Neuronal stem cell (in vitro differentiated cells): Measurements from ENCODE around the gene ASCC2.

Source experiments
- DNase-seq: peaks from one replicate; pipeline ENCODE4 v3.0.0-alpha.2; 2013; ENCODE audit warnings: low spot score
- H2AFZ ChIP-seq: one replicate; pipeline ENCODE4 v1.6.1; 2013; ENCODE audit warnings: mild to moderate bottlenecking, low read length, inconsistent platforms
- H2AK5ac ChIP-seq: 2 replicates; pipeline ENCODE4 v1.6.1; 2013; ENCODE audit warnings: low read depth, mild to moderate bottlenecking, inconsistent platforms, low read length, moderate library complexity, mixed read lengths
- H2BK120ac ChIP-seq: 2 replicates; pipeline ENCODE4 v1.6.1; 2013; ENCODE audit warnings: low read depth, mild to moderate bottlenecking, inconsistent platforms, low read length, moderate library complexity, mixed read lengths
- H2BK12ac ChIP-seq: one replicate; pipeline ENCODE4 v1.6.1; 2013; ENCODE audit warnings: low read length, inconsistent platforms
- H2BK15ac ChIP-seq: 2 replicates; pipeline ENCODE4 v1.6.1; 2013; ENCODE audit warnings: mild to moderate bottlenecking, low read length, inconsistent platforms, mixed read lengths
- H2BK5ac ChIP-seq: one replicate; pipeline ENCODE4 v1.6.1; 2013; ENCODE audit warnings: inconsistent platforms, mild to moderate bottlenecking, low read length, moderate library complexity
- H3K14ac ChIP-seq: one replicate; pipeline ENCODE4 v1.6.1; 2013; ENCODE audit warnings: low read length, inconsistent platforms
- H3K18ac ChIP-seq: 2 replicates; pipeline ENCODE4 v1.6.1; 2013; ENCODE audit warnings: low read length, inconsistent platforms
- H3K23ac ChIP-seq: 2 replicates; pipeline ENCODE4 v1.6.1; 2013; ENCODE audit warnings: low read depth, mild to moderate bottlenecking, mixed read lengths, low read length, inconsistent platforms; ENCODE audit not compliant: poor library complexity
- H3K27ac ChIP-seq: replicated peaks from 3 replicates; pipeline ENCODE4 v1.5.1; 2013; ENCODE audit warnings: low read length, inconsistent platforms
- H3K27me3 ChIP-seq, 3 experiments: 2 replicates each; pipeline ENCODE4 v1.6.1; 2013; ENCODE audit warnings: low read length in 3 of 3, mild to moderate bottlenecking in 2 of 3, inconsistent platforms in 1 of 3, low read depth in 1 of 3, mixed read lengths in 1 of 3, moderate library complexity in 1 of 3; ENCODE audit not compliant: control insufficient read depth in 3 of 3, insufficient read depth in 3 of 3
- H3K36me3 ChIP-seq, 2 donors: replicated peaks in 1 of 2; 2 replicates each; pipeline ENCODE4 v1.6.1; 2013; ENCODE audit warnings: low read length in 2 of 2; ENCODE audit not compliant: control insufficient read depth in 2 of 2, insufficient read depth in 2 of 2
- H3K4ac ChIP-seq: 2 replicates; pipeline ENCODE4 v1.6.1; 2013; ENCODE audit warnings: inconsistent platforms, mild to moderate bottlenecking, low read length, moderate library complexity
- H3K4me1 ChIP-seq, 2 donors: 1 replicate in 1 of 2; 2 replicates in 1 of 2; pipeline ENCODE4 v1.6.1; 2013; ENCODE audit warnings: low read length in 2 of 2, low read depth in 1 of 2; ENCODE audit not compliant: control insufficient read depth in 2 of 2, insufficient read depth in 1 of 2
- H3K4me2 ChIP-seq: one replicate; pipeline ENCODE4 v1.6.1; 2013; ENCODE audit warnings: mild to moderate bottlenecking, low read length, inconsistent platforms; ENCODE audit not compliant: insufficient read depth, poor library complexity, severe bottlenecking
- H3K4me3 ChIP-seq, 2 donors: 2 replicates each; pipeline ENCODE4 v1.5.1; 2013; ENCODE audit warnings: low read length in 2 of 2, mild to moderate bottlenecking in 2 of 2, inconsistent platforms in 1 of 2, moderate library complexity in 1 of 2
- H3K79me1 ChIP-seq: one replicate; pipeline ENCODE4 v1.6.1; 2013; ENCODE audit warnings: low read depth, mild to moderate bottlenecking, inconsistent platforms, low read length, moderate library complexity
- H3K9ac ChIP-seq: one replicate; pipeline ENCODE4 v1.6.1; 2013; ENCODE audit warnings: mild to moderate bottlenecking, low read depth, low read length, inconsistent platforms; ENCODE audit not compliant: poor library complexity
- H3K9me3 ChIP-seq, 2 donors: replicated peaks in 1 of 2; 2 replicates each; pipeline versions ENCODE3 to v1.6.1; 2013; ENCODE audit warnings: low read length in 2 of 2, mild to moderate bottlenecking in 2 of 2, inconsistent platforms in 1 of 2, low read depth in 1 of 2, mixed read lengths in 1 of 2, moderate library complexity in 1 of 2; ENCODE audit not compliant: control insufficient read depth in 2 of 2, insufficient read depth in 1 of 2
- H4K8ac ChIP-seq: one replicate; pipeline ENCODE4 v1.6.1; 2013; ENCODE audit warnings: low read depth, mild to moderate bottlenecking, inconsistent platforms, low read length, moderate library complexity
- H4K91ac ChIP-seq: one replicate; pipeline ENCODE4 v1.6.1; 2013; ENCODE audit warnings: low read length, low read depth, mild to moderate bottlenecking, inconsistent platforms; ENCODE audit not compliant: poor library complexity
- WGBS, 2 donors: extraction: QIAGEN DNeasy Blood & Tissue Kit; methylation state at CpG; one replicate each; pipeline ENCODE4 v1.1.7; 2013; ENCODE audit warnings: missing lambda C conversion rate in 2 of 2, mixed read lengths in 1 of 2; ENCODE audit not compliant: insufficient read length in 2 of 2, insufficient replicate concordance in 1 of 2; ENCODE audit errors: extremely low coverage in 2 of 2; 5-methylcytosine and 5-hydroxymethylcytosine counted together

Gene ASCC2

GRCh38 chr22:29769723-29770321, 68.3 kb downstream of the ASCC2 start:
- H3K9me3 ChIP-seq = no peaks in the 10 kb centered on the region

GRCh38 chr22:29768052-29768693, 69.9 kb downstream of the ASCC2 start:
- H3K14ac ChIP-seq = no peak overlapping the region
- WGBS, 2 donors = no CpG with 5 or more reads among the region's 6 CpGs

More at GRCh38 chr22:29769723-29770321, 68.3 kb downstream of the ASCC2 start:
- H2BK15ac ChIP-seq = no peak overlapping the region
- H3K4me2 ChIP-seq = no peak overlapping the region
- H3K4ac ChIP-seq = no peak overlapping the region
- no peak overlapping the region for H2BK5ac ChIP-seq
- no peak overlapping the region for H2BK12ac ChIP-seq
- H3K27ac ChIP-seq = no peak overlapping the region
- H2BK120ac ChIP-seq = no peak overlapping the region
- no CpG with 5 or more reads among the region's 2 CpGs for WGBS, 2 donors
- H3K36me3 ChIP-seq = peaks cover 12 to 24% of the 10 kb centered on the region in 2 donors
- no peak overlapping the region for H3K14ac ChIP-seq
- H3K9ac ChIP-seq = no peak overlapping the region
- no peaks in the 10 kb centered on the region for H3K27me3 ChIP-seq
- no peak overlapping the region for H3K4me3 ChIP-seq
- no peak for DNase-seq
- no peak overlapping the region for H3K23ac ChIP-seq
- H4K8ac ChIP-seq = no peak overlapping the region
- no peak overlapping the region for H2AK5ac ChIP-seq
- H4K91ac ChIP-seq = no peak overlapping the region
- H2AFZ ChIP-seq = no peak overlapping the region
- peaks cover 5 to 8% of the 10 kb centered on the region in 2 donors for H3K4me1 ChIP-seq
- no peak overlapping the region for H3K18ac ChIP-seq
- peaks cover 6% of the 10 kb centered on the region for H3K79me1 ChIP-seq

GRCh38 chr22:29767171-29768051, 70.7 kb downstream of the ASCC2 start, which contains the start of gene UQCR10:
TSS of gene UQCR10 (plus strand) at chr22:29767369. CDS start at chr22:29767399, 30 bp downstream.
- Histone ChIP-seq H3K27me3 (no peaks in the 10 kb centered on the region), H3K79me1 (peaks cover 6% of the 10 kb centered on the region), H2BK15ac (no peak within 1 kb of the TSS), H4K8ac (peak within 1 kb of the TSS; percentile 68), H3K4me2 (peak within 1 kb of the TSS; percentile 75), H2BK120ac (no peak within 1 kb of the TSS), H3K18ac (peak within 1 kb of the TSS; percentile 98), H3K14ac (peak within 1 kb of the TSS; percentile 94), H3K4ac (no peak within 1 kb of the TSS), H2AK5ac (peak within 1 kb of the TSS; percentile 8), H2BK12ac (no peak within 1 kb of the TSS), H3K9ac (peak within 1 kb of the TSS; percentile 100), H3K23ac (peak within 1 kb of the TSS; percentile 40), H4K91ac (no peak within 1 kb of the TSS), H2AFZ (peak within 1 kb of the TSS; percentile 80), H2BK5ac (peak within 1 kb of the TSS; percentile 30), H3K36me3 (peaks cover 12 to 24% of the 10 kb centered on the region in 2 donors), H3K9me3 (no peaks in the 10 kb centered on the region), H3K27ac (peak within 1 kb of the TSS; percentile 6), H3K4me1 (peaks cover 5 to 8% of the 10 kb centered on the region in 2 donors), H3K4me3 (peak within 1 kb of the TSS; percentile 94 to 97)
- WGBS, 2 donors = no CpG with 5 or more reads among the region's 46 CpGs
- DNase-seq = peak; percentile 93

More at GRCh38 chr22:29768052-29768693, 69.9 kb downstream of the ASCC2 start:
- no peaks in the 10 kb centered on the region for H3K9me3 ChIP-seq
- H2BK12ac ChIP-seq = no peak overlapping the region
- no peak overlapping the region for H4K8ac ChIP-seq
- no peak overlapping the region for H3K18ac ChIP-seq
- H3K27ac ChIP-seq = no peak overlapping the region
- no peak overlapping the region for H2AK5ac ChIP-seq
- H3K4ac ChIP-seq = no peak overlapping the region
- no peak overlapping the region for H2BK15ac ChIP-seq
- DNase-seq = no peak
- no peak overlapping the region for H2BK120ac ChIP-seq
- no peaks in the 10 kb centered on the region for H3K27me3 ChIP-seq
- peaks cover 5 to 8% of the 10 kb centered on the region in 2 donors for H3K4me1 ChIP-seq
- peak overlapping the region; percentile 30 for H2BK5ac ChIP-seq
- peaks cover 12 to 24% of the 10 kb centered on the region in 2 donors for H3K36me3 ChIP-seq
- no peak overlapping the region for H3K23ac ChIP-seq
- no peak overlapping the region for H4K91ac ChIP-seq
- peak overlapping the region; percentile 56 for H3K9ac ChIP-seq
- peak overlapping the region; percentile 74 for H3K4me2 ChIP-seq
- H3K4me3 ChIP-seq = peak overlapping the region; percentile 94 to 97
- H3K79me1 ChIP-seq = peaks cover 6% of the 10 kb centered on the region
- H2AFZ ChIP-seq = peak overlapping the region; percentile 80
